Measurements from ENCODE around the gene LCE1F.

LCE1F gene

DNA sequence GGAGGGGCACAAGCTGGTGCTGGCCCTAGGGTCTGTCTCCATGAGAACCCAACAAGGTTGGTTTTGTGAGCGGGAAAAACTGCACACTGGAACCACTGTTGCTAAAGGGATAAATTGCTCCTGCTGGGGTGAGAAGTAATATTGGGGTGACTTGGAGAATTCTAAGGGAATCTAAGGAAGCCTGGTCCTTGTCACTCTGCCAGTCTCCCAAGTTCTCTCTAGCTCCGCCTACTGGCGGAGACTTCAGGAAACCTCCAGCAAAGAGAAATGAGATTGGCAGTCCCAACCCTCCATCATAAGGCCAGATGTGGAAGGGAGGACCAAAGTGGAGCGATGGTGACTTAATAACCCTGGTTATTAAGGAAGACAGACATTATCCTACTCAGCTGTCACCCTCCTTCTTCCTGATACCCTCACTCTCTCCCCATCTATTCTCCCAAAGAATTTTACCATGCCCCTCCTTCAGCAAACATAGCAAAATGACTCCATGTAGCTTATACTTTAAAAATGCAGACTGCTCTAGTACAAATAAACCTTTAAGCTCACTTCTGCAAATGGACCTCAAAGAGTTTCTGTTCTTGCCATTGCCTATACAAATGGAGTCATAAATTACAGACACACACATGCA, 2.7 kb downstream of the LCE1F start:
- no peak for DNase-seq

DNA sequence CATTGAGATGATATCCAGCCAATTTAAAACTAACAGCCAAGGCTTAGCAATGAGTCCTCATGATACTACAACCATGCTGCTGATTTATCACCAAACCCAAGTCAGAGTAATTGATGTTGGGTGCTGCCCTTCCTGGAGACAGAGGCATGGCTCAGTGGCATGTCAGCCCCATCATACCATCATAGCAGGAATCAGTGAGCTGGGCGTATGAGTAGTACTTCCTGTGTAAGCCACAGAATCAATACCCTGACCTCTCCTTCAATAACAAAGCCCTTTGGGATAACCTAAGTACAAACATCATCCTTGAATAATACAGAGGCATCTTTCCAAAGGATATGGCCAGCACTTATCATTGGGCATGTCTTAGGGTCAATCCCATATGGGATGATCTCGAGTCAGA, 8.2 kb downstream of the LCE1F start:
- no peak for DNase-seq

DNA sequence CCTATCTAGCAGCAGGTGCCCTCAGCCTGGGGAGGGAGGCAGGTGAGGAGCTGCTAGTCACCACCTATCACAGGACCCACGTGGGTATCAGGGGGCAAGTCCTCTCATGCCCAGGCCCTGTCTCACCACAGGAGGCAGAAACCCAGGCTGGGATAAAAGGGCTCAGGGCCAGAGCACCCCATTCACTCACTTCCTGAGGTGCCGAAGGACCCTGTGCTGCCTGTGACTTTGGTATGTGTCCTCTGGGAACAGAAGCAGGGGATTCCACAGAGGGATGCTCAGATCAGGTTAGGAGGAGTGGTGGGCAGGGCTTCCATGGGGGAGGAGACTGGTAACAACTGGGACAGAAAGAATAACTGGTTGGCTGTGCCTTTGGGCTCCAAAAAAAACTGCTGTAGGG, 11.1 kb downstream of the LCE1F start, which contains the start of gene LCE1E:
Gene LCE1E (plus strand): TSS at position 181 of the 400 bp plus-strand sequence. CDS start 1,043 bp downstream, outside the sequence.
- no peak for DNase-seq

DNA sequence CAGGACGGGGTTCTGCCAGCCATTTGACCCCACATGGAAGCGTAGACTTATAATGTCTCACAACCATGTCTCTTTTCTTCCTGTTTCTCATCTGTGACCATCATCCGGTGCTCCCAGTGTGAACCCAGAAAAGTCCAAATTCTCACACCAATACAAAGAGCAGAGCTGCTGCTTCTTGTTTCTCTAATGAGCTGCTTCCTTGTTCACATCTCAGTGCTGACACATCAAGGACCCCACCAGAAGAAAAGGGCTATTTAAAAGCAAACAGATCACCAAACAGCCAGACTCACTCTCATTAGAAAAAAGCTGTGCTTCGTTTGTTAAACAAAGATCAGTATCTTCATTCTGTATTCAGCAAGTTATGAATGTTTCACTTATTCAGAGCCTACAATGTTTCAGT, 20.7 kb downstream of the LCE1F start:
- no peak for DNase-seq

DNA sequence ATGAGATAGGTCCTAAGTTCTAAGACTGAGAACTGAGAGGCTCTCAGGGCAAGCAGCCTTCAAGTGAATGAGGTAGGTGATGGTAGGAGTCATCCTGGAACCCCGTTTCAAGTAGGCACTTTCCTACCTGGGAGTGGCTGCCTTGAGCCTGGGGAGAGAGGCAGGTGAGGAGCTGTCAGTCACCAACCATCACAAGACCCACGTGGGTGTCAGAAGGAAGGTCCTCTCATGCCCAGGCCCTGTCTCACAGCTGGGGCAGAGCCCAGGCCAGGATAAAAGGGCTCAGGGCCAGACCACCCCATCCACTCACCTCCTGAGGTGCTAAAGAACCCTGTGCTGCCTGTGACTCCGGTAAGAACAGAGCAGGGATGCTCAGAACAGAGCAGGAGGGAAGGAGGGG, 21.5 kb downstream of the LCE1F start, which contains the start of gene LCE1D:
Gene LCE1D (plus strand): TSS at position 301 of the 400 bp plus-strand sequence. CDS start 1,074 bp downstream, outside the sequence.
- no peak for DNase-seq

GRCh38 chr1:152801333-152801732, 26.4 kb downstream of the LCE1F start:
- no peak for DNase-seq

DNA sequence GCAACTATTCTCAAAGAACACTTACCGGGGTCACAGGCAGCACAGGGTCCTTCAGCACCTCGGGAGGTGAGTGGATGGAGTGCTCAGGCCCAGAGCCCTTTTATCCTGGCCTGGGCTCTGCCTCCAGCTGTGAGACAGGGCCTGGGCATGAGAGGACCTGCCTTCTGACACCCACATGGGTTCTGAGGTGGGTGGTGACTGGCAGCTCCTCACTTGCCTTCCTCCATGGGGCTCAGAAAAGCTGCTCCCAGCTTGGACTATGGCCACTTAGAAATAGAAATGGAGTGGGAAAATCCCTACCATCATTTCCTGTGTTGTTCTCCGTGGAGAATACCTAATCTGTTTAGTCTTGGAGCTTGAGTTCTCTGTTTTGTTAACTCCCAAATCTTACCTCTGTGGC, 31.6 kb downstream of the LCE1F start, which contains the start of gene LCE1C:
Gene LCE1C (minus strand): TSS at position 76 of the 400 bp plus-strand sequence. CDS start 1,173 bp downstream, outside the sequence.
- DNase-seq, result no peak

DNA sequence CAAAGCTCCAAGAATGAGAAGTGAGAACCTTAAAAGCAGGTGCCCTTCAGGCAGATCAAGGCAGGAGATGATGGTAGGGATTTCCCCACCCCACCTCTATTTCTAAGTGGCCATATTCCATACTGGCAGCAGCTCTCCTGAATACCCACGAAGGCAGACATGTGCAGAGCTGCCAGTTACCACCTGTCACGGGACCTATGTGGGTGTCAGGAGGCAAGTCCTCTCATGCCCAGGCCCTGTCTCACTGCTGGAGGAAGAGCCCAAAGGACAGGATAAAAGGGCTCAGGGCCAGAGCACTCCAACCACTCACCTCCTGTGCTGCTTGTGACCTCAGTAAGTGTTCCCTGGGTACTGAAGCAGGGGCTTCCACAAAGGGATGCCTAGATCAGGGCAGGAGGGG, 36.1 kb downstream of the LCE1F start:
- DNase-seq, result no peak

DNA sequence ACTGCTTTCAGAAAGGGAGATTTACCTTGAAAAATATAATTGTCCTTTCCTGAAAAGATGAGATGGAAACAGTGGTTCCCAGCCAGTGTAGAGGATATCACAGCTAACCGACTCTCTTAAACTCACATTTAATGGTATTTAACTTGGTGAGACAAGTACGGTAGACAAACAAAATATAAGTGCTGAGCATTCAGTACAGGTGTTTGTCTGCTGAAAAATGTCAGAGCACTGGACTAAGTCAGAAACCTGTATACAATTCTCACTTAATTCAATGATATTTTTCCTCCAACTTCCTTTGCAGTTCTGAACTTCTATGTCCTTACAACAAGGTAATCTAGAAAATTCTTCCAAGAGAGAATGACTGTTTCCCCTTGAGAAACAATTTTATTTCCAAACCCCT, 36.7 kb downstream of the LCE1F start, which contains the start of gene LCE1B:
Gene LCE1B (plus strand): TSS at position 301 of the 400 bp plus-strand sequence. CDS start 476 bp downstream, outside the sequence.
- no peak for DNase-seq

DNA sequence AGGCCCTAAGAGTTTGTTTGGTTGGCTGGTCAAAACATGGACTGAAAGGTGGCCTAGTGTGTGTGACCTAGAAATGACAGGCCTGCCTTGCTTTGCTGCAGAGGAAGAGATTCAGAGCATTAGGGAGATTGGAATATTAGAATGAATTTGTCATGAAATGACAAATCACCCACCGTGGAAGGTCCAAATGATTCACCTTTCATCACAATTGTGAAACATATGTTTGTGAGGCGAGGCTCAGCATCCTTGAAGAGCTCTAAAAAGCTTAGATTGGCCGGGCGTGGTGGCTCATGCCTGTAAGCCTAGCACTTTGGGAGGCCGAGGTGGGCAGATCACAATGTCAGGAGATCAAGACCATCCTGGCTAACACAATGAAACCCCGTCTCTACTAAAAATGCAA, 42.4 kb downstream of the LCE1F start:
- no peak for DNase-seq

DNA sequence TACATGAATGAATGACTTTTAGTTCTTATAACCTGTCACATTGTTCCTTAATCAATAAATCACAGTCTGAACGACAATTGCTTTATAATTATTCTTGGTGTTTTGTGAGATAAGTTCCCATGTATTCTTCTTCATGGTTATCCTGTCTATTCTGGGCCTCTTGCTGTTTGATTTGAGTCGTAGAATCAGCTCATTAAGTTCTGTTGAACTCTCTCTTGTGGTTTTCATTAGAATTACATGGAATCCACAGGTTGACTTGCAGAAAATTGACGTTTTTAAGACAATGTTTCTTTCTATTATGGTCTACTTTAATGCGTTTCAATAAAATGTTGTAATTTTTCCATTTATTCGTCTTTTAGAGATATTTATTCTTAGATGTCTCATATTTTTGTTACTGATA, 48.4 kb downstream of the LCE1F start:
- no peak for DNase-seq

GRCh38 chr1:152824964-152825363, 50.0 kb downstream of the LCE1F start:
- DNase-seq, result no peak

Data from effector CD4-positive, alpha-beta T cell (primary cell).